Measurements from ENCODE around the gene PCLAF. TPM values are rescaled to one million over a fixed set of nuclear protein-coding genes. Genes with fewer than 3 reads are reported as not detected.
"Not testable (repeated sequence)": the region's sequence is repeated elsewhere in the genome, so short reads cannot be mapped to it uniquely, and the experiment has no call there.

The PCLAF gene
- total and polyA plus RNA-seq, 4 donors = 3.5 to 36.2 (median 6.0) TPM

DNA sequence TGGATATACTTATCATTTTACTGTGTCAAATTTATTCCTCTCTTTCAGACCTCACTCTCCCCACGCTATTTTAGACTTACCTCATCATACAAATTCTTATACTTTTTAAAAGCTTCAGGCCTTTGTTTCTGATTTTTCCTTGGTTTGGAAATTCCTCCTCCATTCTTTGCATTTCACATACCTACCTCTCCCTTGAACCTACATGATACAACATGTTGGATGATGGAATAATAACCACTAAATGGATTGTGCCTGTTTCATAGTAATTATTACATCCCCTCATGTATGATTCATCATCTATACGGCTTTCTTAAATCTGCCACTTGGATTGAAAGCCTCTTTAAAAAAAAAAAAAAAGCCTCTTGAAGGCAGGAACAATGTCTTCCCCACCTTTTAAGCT, 31.0 kb upstream of the PCLAF start:
- Histone ChIP-seq H3K27me3 (ENCODE audit: control insufficient read depth in 3 of 3, insufficient read depth in 3 of 3, low read length in 2 of 3) (no peaks in the 10 kb centered on the region), H3K27ac (ENCODE audit: low read depth in 1 of 2, low read length in 1 of 2) (no peak overlapping the region), H3K4me3 (no peak overlapping the region), H3K36me3 (ENCODE audit: control insufficient read depth in 4 of 4, insufficient read depth in 4 of 4, low read length in 4 of 4) (peaks cover 18 to 40% (median 29%) of the 10 kb centered on the region in 4 donors), H3K4me1 (ENCODE audit: control insufficient read depth in 5 of 5, insufficient read depth in 5 of 5, low read length in 5 of 5) (no peaks in the 10 kb centered on the region), H3K9ac (ENCODE audit: insufficient read depth in 1 of 2, low read length in 2 of 2) (no peak overlapping the region), H3K9me3 (ENCODE audit: control insufficient read depth in 4 of 4, insufficient read depth in 3 of 4, low read length in 3 of 4) (no peaks in the 10 kb centered on the region)
- DNase-seq = no peak
- TF ChIP-seq CTCF (IDR thresholded peaks at IDR 0.05; ENCODE audit: control extremely low read depth, extremely low read depth) = no peak
- ATAC-seq (ENCODE audit: insufficient read depth, low FRiP score) = no peak
- WGBS, 2 donors = 89 to 98% methylated on average over 2 of the region's 2 CpGs

DNA sequence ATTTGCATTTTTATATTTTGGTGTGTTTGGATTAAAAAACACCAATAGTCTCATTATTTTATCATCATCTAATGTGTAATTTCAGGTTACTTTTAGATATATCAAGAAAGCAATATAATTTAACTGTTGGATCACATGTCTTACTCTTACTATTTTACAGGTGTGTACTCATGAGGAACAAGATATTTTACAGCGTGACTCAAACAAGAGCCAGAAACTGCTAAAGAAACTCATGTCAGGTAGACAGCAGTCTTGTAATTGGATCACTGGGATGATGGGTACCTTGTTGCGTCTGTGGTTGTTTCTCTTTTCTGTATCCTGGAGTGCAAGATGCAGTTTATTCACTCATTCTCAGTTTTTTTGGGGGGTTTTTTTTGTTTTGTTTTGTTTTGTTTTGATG, 19.3 kb upstream of the PCLAF start:
- 95 to 97% methylated on average over 2 of the region's 2 CpGs for WGBS, 2 donors
- no peak for ATAC-seq (ENCODE audit: insufficient read depth, low FRiP score)
- TF ChIP-seq CTCF (IDR thresholded peaks at IDR 0.05; ENCODE audit: control extremely low read depth, extremely low read depth) = no peak

GRCh38 chr15:64398575-64398974, 17.3 kb upstream of the PCLAF start:
- no peak overlapping the region for H3K27ac ChIP-seq (ENCODE audit: low read depth in 1 of 2, low read length in 1 of 2)
- ATAC-seq (ENCODE audit: insufficient read depth, low FRiP score) = no peak
- no peak for TF ChIP-seq CTCF (IDR thresholded peaks at IDR 0.05; ENCODE audit: control extremely low read depth, extremely low read depth)
- DNase-seq = no peak
- H3K9me3 ChIP-seq (ENCODE audit: control insufficient read depth in 4 of 4, insufficient read depth in 3 of 4, low read length in 3 of 4) = no peaks in the 10 kb centered on the region
- no peaks in the 10 kb centered on the region for H3K27me3 ChIP-seq (ENCODE audit: control insufficient read depth in 3 of 3, insufficient read depth in 3 of 3, low read length in 2 of 3)
- no peaks in the 10 kb centered on the region for H3K4me1 ChIP-seq (ENCODE audit: control insufficient read depth in 5 of 5, insufficient read depth in 5 of 5, low read length in 5 of 5)
- 85 to 86% methylated on average over 2 of the region's 2 CpGs for WGBS, 2 donors
- peaks cover 16 to 37% (median 28%) of the 10 kb centered on the region in 4 donors for H3K36me3 ChIP-seq (ENCODE audit: control insufficient read depth in 4 of 4, insufficient read depth in 4 of 4, low read length in 4 of 4)
- H3K9ac ChIP-seq (ENCODE audit: insufficient read depth in 1 of 2, low read length in 2 of 2) = no peak overlapping the region
- no peak overlapping the region for H3K4me3 ChIP-seq

More for the DNA sequence above, 19.3 kb upstream of the PCLAF start:
- H3K27me3 ChIP-seq (ENCODE audit: control insufficient read depth in 3 of 3, insufficient read depth in 3 of 3, low read length in 2 of 3) = no peaks in the 10 kb centered on the region
- H3K4me1 ChIP-seq (ENCODE audit: control insufficient read depth in 5 of 5, insufficient read depth in 5 of 5, low read length in 5 of 5) = no peaks in the 10 kb centered on the region
- H3K9me3 ChIP-seq (ENCODE audit: control insufficient read depth in 4 of 4, insufficient read depth in 3 of 4, low read length in 3 of 4) = no peaks in the 10 kb centered on the region
- no peak overlapping the region for H3K9ac ChIP-seq (ENCODE audit: insufficient read depth in 1 of 2, low read length in 2 of 2)
- H3K36me3 ChIP-seq (ENCODE audit: control insufficient read depth in 4 of 4, insufficient read depth in 4 of 4, low read length in 4 of 4) = peaks cover 14 to 35% (median 25%) of the 10 kb centered on the region in 4 donors
- H3K4me3 ChIP-seq = no peak overlapping the region
- no peak for DNase-seq
- H3K27ac ChIP-seq (ENCODE audit: low read depth in 1 of 2, low read length in 1 of 2) = no peak overlapping the region

GRCh38 chr15:64396789-64397188, 15.5 kb upstream of the PCLAF start:
- H3K4me3 ChIP-seq = no peak overlapping the region
- WGBS, 2 donors = 97% methylated on average over 5 of the region's 5 CpGs
- TF ChIP-seq CTCF (IDR thresholded peaks at IDR 0.05; ENCODE audit: control extremely low read depth, extremely low read depth) = no peak

GRCh38 chr15:64392471-64392870, 11.2 kb upstream of the PCLAF start:
- not testable (repeated sequence) for H3K27ac ChIP-seq (ENCODE audit: low read depth in 1 of 2, low read length in 1 of 2); H3K4me3 ChIP-seq; ATAC-seq (ENCODE audit: insufficient read depth, low FRiP score); H3K9me3 ChIP-seq (ENCODE audit: control insufficient read depth in 4 of 4, insufficient read depth in 3 of 4, low read length in 3 of 4); H3K9ac ChIP-seq (ENCODE audit: insufficient read depth in 1 of 2, low read length in 2 of 2); H3K4me1 ChIP-seq (ENCODE audit: control insufficient read depth in 5 of 5, insufficient read depth in 5 of 5, low read length in 5 of 5); H3K27me3 ChIP-seq (ENCODE audit: control insufficient read depth in 3 of 3, insufficient read depth in 3 of 3, low read length in 2 of 3); DNase-seq
- WGBS, 2 donors = 85 to 97% methylated on average over 3 of the region's 3 CpGs
- H3K36me3 ChIP-seq (ENCODE audit: control insufficient read depth in 4 of 4, insufficient read depth in 4 of 4, low read length in 4 of 4) = peaks cover 3 to 20% (median 9%) of the 10 kb centered on the region in 4 donors

More at GRCh38 chr15:64396789-64397188, 15.5 kb upstream of the PCLAF start:
- no peak for DNase-seq
- ATAC-seq (ENCODE audit: insufficient read depth, low FRiP score) = no peak
- Histone ChIP-seq H3K9ac (ENCODE audit: insufficient read depth in 1 of 2, low read length in 2 of 2) (no peak overlapping the region), H3K27me3 (ENCODE audit: control insufficient read depth in 3 of 3, insufficient read depth in 3 of 3, low read length in 2 of 3) (no peaks in the 10 kb centered on the region), H3K4me1 (ENCODE audit: control insufficient read depth in 5 of 5, insufficient read depth in 5 of 5, low read length in 5 of 5) (no peaks in the 10 kb centered on the region), H3K9me3 (ENCODE audit: control insufficient read depth in 4 of 4, insufficient read depth in 3 of 4, low read length in 3 of 4) (no peaks in the 10 kb centered on the region), H3K36me3 (ENCODE audit: control insufficient read depth in 4 of 4, insufficient read depth in 4 of 4, low read length in 4 of 4) (peaks cover 16 to 37% (median 25%) of the 10 kb centered on the region in 4 donors), H3K27ac (ENCODE audit: low read depth in 1 of 2, low read length in 1 of 2) (no peak overlapping the region)
